ENCODE data around the gene PTCH1.

DNA sequence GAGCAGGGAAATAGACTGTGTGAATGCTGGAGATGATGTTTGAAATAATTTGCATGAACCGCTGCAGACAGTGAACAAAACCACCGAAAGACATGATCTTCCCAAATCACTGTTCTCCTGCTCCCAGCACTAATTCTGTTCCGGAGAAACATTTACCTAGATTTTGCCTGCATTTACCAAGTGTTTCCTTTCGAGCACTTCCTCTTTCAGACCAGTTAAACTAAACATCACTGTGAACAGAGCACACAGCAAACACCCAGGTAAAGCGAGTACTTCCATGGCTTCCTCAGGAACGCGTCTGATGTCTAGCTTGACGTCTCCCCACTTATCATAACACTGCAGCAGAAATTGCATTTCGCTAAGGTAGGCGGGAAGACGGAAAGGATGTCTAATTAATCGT lies 45.1 kb upstream of the PTCH1 start:
- TF ChIP-seq CTCF (IDR thresholded peaks at IDR 0.05): no peak
- no peak for TF ChIP-seq POLR2A (IDR thresholded peaks at IDR 0.05)
